Mucosa of descending colon (tissue), 3 donors: ENCODE data around the gene NFIC. TPM values are rescaled to one million over a fixed set of nuclear protein-coding genes. Genes with fewer than 3 reads are reported as not detected.
"Not testable (repeated sequence)": the region's sequence is repeated elsewhere in the genome, so short reads cannot be mapped to it uniquely, and the experiment has no call there.

Experiments
- ATAC-seq: fragments of 200-7000 bp; cut with Tn5 transposase; one replicate; pipeline ENCODE4 v1.9.1; 2020; ENCODE audit warnings: mild to moderate bottlenecking, moderate library complexity
- DNase-seq, 3 donors: peaks; one replicate each; pipeline ENCODE4 v3.0.0-alpha.2; 2020
- H3K36me3 ChIP-seq: fragments of 200-600 bp; one replicate; pipeline ENCODE4 v1.8.0; 2021; ENCODE audit warnings: low read depth, mild to moderate bottlenecking
- H3K4me1 ChIP-seq: fragments of 200-600 bp; one replicate; pipeline ENCODE4 v1.8.0; 2021; ENCODE audit warnings: low read depth, mild to moderate bottlenecking
- H3K4me3 ChIP-seq: fragments of 200-600 bp; one replicate; pipeline ENCODE4 v1.8.0; 2021; ENCODE audit warnings: mild to moderate bottlenecking
- H3K9me3 ChIP-seq: fragments of 200-600 bp; one replicate; pipeline ENCODE4 v1.8.0; 2021; ENCODE audit warnings: mild to moderate bottlenecking
- intact Hi-C, 2 donors: fragments of 100-400 bp; cut with DNase I in 1 of 2; cut with micrococcal nuclease in 1 of 2; formaldehyde crosslinking; loops; one replicate each; pipeline versions ENCODE4 v1.11.0 to v1.11.1; 2022; cut with DNase I, micrococcal nuclease
- total RNA-seq, 3 donors: library from RNA; stranded (reverse); fragmentation: NEBNext Ultra II Directional in 2 of 3; extraction: Animal tissue kit (Norgen Biotek cat#: 25700) in 2 of 3; gene quantifications; one replicate each; pipeline versions ENCODE4 v1.2.1 to v1.2.4, GENCODE V29; 2021 to 2023
- TF ChIP-seq, protein P1 (sequence below): fragments of 200-600 bp; IDR thresholded peaks from one replicate; pipeline ENCODE4 v1.8.0; 2022; ENCODE audit warnings: antibody characterized with exemption, mild to moderate bottlenecking
- donor health status: DM: no; HTN: no; CAD: no; lungs with moderate emphysema.
- donor health status: DM: no; HTN: no; CAD: no.
- donor health status: DM: no; HTN: yes; CAD: no.

Gene NFIC
- total RNA-seq, 3 donors from 2014 or later, result 38.4 to 210 (median 79.3) TPM

DNA sequence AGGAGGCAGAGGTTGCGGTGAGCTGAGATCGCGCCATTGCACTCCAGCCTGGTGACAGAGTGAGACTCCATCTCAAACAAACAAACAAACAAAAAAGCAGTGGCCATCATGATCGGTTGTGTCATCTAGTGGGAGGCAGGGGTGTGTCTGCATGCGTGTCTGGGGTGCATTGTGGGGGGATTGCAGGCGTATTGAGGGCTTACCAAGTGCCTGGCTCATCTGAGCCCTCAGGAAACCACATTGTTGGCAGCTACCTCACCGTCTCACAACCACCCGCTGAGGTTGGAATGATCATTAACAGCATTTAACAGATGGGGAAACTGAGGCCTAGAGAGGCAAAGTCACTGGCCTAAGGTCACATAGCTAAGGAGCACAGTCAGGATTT lies 30.5 kb downstream of the NFIC start:
- no peaks in the 10 kb centered on the region for H3K36me3 ChIP-seq
- H3K4me3 ChIP-seq, result no peak overlapping the region
- H3K4me1 ChIP-seq, result peaks cover 16% of the 10 kb centered on the region
- no peaks in the 10 kb centered on the region for H3K9me3 ChIP-seq
- no peak for ATAC-seq
- DNase-seq, result no peak
- intact Hi-C loops, result no loop called here
- TF ChIP-seq, protein P1, sequence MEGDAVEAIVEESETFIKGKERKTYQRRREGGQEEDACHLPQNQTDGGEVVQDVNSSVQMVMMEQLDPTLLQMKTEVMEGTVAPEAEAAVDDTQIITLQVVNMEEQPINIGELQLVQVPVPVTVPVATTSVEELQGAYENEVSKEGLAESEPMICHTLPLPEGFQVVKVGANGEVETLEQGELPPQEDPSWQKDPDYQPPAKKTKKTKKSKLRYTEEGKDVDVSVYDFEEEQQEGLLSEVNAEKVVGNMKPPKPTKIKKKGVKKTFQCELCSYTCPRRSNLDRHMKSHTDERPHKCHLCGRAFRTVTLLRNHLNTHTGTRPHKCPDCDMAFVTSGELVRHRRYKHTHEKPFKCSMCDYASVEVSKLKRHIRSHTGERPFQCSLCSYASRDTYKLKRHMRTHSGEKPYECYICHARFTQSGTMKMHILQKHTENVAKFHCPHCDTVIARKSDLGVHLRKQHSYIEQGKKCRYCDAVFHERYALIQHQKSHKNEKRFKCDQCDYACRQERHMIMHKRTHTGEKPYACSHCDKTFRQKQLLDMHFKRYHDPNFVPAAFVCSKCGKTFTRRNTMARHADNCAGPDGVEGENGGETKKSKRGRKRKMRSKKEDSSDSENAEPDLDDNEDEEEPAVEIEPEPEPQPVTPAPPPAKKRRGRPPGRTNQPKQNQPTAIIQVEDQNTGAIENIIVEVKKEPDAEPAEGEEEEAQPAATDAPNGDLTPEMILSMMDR, result no peak

GRCh38 chr19:3397266-3398022 lies 31.1 kb downstream of the NFIC start:
- peaks cover 16% of the 10 kb centered on the region for H3K4me1 ChIP-seq
- ATAC-seq (peak; percentile 78), DNase-seq (peak in 2 of 3 donors; percentile 73 to 79)
- no peaks in the 10 kb centered on the region for H3K9me3 ChIP-seq
- intact Hi-C loops, result no loop called here
- TF ChIP-seq, protein P1, result no peak
- no peaks in the 10 kb centered on the region for H3K36me3 ChIP-seq
- no peak overlapping the region for H3K4me3 ChIP-seq

GRCh38 chr19:3398114-3398899 lies 31.9 kb downstream of the NFIC start:
- TF ChIP-seq, protein P1, result no peak
- H3K9me3 ChIP-seq, result no peaks in the 10 kb centered on the region
- no peak overlapping the region for H3K4me3 ChIP-seq
- DNase-seq (peak; percentile 64 to 72 (median 71)), ATAC-seq (peak; percentile 56)
- peaks cover 20% of the 10 kb centered on the region for H3K4me1 ChIP-seq
- no peaks in the 10 kb centered on the region for H3K36me3 ChIP-seq
- intact Hi-C loops, result no loop called here

- Histone ChIP-seq H3K36me3 (no peaks in the 10 kb centered on the region), H3K9me3 (no peaks in the 10 kb centered on the region), H3K4me3 (no peak overlapping the region), H3K4me1 (peaks cover 22% of the 10 kb centered on the region)
- TF ChIP-seq, protein P1, result no peak
- intact Hi-C loops, result no loop called here
- ATAC-seq, result peak; percentile 7
- no peak for DNase-seq
These were observed 32.5 kb downstream of the NFIC start for GRCh38 chr19:3398900-3399278.

GRCh38 chr19:3399311-3399710 lies 32.9 kb downstream of the NFIC start:
- intact Hi-C loops, H3K36me3 ChIP-seq, H3K4me3 ChIP-seq, ATAC-seq, H3K9me3 ChIP-seq, DNase-seq: not testable (repeated sequence)
- peaks cover 22% of the 10 kb centered on the region for H3K4me1 ChIP-seq
